Activated naive CD8-positive, alpha-beta T cell treated with anti-CD3 and anti-CD28 coated beads, Interleukin-2, amount 50 U/mL, for 16 hours (primary cell): ENCODE data around the gene CDH2.

ENCODE experiments used
- DNase-seq: peaks from one replicate; pipeline ENCODE4 v3.0.0-alpha.2; 2020; ENCODE audit warnings: low read depth, low spot score

Gene CDH2

DNA sequence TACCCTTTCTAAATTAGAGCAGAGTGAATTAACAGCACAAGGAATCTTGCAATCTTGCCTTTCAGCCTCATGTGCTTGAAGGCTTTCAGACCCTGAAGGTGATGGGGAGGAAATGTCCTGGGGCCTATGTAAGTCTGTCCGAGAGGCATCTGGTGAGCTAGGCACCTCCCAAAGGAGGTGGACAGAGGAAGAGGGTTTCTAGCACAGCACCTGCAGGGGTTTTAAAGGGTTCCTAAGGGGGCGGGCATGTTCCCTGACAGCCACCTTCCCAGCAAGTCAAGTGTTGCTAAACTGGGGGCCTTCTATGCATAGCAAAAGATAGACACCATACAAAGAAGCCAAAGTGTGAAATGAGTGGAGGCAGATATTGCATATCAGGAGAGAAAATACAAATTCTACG is 88.5 kb downstream of the CDH2 start:
- no peak for DNase-seq

DNA sequence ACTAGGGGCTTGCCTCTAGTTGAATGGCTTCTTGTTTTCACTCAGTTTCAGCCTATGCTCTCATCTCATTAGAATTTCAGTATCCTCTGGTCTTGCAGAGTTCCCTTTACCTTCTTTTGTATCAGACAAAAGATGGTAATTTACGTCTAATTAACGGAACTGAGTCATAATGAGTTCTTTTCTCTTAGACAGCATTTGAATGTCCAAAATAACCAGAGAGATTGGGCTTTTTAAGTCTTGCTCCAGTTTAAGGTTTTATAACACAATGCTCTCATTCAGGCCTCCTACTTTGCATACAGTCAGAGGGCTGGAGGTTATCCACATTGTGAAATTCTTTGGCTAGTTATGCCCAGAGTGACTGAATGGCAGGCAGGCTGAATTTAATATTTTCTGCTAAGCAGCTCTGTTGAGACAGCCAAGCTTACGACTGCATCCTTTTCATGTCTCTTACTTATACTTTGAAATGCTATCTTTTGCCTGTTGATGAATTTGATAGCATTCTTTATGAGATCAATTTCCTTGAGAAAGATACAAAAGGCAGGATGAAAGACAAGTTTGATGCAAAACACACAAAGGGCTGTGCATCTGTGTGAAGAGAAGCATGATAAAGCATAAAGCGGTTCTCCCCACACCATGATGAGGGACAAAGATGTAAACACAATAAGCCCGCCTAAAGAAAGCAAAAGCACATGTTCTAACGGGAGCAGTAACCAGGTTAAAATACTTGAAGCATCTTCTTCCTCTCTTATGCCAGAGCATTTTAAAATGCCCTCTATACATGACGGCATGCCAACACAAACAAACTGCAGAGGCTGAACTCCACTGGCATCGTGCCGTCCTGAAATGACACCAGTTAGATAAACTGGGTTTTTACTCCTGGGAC is 90.0 kb downstream of the CDH2 start:
- no peak for DNase-seq

DNA sequence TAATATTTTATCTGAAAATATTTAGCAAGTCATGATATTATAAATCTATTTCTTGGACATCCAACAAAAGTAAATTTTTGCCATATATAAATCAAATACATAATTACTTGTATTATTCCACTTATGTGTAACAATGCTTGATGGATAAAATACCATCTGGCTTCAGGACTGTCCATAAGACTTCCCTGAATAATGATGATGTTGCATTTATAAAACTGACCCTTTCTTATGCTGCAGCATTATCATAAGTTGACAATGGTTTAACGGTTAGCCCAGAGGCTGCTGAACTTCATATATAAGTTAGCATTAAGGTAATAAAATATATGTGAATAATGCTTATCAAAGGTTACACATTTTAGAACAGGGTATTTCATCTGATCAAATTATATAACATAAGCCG is 95.4 kb downstream of the CDH2 start:
- no peak for DNase-seq

DNA sequence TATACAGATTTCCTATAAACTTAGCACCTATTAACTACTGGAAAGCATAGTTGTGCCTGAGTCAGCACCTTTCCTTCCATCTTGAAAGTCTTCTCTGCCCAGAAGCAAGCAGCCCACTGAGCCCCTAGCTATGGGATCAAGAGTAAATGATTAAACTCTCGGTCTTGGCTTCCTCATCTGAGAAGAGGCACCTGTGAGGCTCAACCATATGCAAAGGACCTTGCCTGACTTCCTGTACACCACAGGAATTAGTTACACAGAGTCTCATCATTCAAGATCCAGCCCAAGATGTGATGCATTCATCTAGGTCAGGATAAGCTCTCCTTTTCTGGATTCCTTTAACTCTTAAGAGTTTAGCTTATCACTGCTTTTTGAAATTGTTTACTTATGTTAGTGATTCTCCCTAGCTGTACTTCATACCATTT is 96.0 kb downstream of the CDH2 start:
- DNase-seq: no peak

DNA sequence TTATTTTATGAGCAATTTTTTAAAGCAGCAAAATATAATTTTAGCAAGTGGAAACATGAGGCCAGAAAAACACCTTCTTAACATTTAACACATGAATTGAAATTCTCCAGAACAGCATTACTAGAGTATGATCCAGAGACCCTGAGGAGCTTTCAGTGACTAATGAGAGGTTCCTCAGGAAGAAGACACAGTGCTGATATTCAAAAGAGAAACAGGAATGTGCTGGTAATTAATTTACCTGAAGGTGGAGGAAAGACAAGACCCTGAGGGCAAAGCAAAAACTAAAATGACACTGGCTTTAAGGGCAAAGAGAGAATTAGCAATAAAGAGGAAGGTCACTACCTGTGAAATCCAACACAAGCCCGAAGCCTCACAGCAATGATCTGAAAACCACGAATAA is 97.0 kb downstream of the CDH2 start:
- no peak for DNase-seq

DNA sequence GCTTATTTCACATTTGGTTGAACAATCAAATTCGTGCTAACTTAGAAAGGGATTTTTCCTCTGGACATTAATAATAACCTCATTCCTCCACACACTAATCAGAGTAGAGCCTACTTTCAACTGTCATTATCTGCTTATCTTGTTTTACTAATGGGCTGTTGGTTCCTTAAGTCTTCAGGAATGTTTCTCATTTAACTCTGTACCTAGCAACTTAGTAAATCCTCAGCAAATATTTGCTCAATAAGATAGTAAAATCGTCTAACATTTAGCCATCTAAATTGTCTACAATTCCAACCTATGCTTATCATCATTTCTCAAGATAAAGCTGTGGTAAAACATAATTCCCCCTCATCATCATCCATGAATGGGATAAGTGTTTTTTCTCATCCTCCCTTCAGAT is 98.1 kb downstream of the CDH2 start:
- no peak for DNase-seq

DNA sequence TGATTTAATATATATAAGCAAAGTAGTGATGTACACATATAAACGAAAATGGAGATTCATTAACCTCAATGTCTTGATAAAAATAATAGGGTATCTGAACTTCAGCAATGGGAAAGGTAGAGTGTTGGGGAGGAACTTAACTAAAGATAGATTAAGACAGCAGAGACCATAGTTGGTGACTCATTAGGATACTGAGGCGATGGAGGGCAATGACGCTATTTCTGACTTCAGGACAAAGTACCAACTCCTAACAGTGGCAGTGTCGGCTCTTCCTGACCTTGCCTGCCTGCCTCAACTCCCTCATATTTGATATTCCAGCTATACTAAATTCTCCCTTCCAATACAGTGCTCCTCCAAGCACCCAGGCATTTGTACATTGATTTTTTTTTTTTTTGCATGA is 98.6 kb downstream of the CDH2 start:
- no peak for DNase-seq

DNA sequence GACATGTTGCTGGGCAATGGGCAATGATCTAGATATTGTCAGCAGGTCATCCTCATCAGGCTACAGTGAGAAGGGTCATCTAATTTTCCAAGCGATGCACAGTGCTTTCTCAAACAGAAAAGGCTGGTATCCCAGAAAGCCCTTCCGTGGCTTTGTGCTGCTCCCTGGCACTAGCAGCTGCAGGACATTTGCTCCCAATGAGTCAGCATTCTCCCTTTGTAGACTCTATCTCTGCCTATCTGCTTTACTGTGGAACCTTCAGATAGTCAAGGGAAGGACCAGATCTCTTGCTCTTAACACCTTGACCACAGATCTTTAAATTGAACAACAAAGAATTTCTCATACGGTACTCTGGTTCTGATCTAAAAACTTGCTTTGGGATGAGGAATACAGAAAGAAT is 101.4 kb downstream of the CDH2 start:
- no peak for DNase-seq

DNA sequence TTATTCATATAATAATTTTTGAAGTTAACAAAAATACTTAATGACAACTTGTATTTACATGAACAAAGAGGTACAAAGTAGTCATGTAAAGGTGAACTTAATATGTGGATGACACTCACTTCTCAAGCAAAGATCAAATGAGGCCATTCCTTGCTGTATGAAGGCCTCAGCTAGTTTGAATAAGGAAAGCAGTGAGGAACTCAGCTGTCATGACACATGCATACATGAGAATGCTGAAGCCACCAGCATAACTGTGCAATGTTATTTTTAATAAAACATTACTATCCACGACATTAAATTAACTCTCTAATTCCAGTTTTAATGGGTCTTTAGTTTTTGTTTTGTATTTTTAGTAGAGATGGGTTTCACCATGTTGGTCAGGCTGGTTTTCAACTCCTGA is 102.9 kb downstream of the CDH2 start:
- DNase-seq: no peak

DNA sequence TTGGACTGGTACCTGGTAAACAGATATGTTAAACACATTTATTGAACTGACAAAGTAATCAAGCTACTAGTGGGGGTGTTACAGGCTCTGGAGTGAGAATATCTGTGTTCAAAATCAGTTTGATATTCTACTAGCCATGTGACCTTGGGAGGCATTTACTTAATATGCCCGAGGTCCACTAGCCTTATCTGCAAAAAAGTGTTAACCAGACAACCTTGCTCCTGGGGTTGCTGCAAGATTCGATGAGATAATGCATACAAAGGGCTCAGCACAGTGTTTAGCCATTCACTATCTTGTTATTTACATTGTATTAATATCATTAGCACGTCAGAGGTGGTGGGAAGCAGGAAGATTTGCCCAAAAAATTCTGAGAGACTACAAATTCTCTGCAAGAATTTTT is 103.3 kb downstream of the CDH2 start:
- DNase-seq: no peak

DNA sequence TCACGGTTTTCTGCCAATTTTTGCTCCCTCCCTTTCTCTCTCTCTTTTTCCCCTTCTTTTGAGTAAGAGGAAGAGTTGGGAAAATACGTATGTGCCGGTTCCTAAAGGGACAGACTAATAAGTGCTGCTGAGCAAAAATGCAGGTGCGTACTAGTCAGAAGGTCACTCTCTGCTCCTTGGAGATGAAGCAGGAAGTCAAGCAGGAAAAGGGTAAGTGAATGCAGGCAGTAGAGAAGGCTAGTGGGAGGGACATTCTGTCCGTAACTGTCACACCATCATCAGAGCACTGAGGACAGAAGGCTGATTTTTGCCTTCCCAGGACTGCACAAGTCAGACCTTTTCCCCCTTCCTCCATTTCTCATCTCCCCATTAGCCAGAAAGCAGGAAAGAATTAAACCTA is 105.7 kb downstream of the CDH2 start:
- DNase-seq: no peak

DNA sequence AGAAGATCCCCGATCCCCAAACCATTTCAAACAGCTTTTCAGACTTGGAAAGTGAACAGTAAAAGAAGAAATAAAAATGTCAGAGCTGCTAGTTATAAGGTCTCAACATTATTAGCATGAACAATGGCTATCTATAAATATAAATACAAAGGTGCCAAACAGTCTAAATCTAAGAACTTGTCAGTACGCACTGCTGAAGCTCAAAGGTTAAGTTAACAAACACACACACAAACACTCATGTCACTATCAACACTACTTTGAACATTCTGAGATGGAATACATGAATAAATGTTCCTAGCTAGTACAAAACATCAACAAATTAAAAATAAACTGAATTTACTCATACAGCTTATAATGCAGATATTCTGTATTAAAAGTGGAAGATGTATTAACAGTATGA is 108.7 kb downstream of the CDH2 start:
- no peak for DNase-seq

DNA sequence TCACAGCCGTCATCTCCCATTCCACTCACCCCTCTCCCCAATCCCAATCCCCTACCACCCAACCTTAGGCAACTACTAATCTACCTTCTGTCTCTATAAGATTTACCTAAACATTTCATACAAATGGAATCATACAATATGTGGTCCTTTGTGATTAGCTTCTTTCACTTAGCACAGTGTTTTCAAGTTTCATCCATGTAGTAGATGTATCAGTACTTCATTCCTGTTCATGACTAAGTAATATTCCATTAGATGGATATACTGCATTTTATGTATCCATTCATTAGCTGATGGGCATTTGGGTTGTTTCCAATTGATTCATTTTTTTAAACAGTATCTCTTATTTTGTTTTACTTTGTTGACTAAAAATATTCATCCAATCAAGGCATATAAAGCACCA is 109.6 kb downstream of the CDH2 start:
- DNase-seq: no peak

DNA sequence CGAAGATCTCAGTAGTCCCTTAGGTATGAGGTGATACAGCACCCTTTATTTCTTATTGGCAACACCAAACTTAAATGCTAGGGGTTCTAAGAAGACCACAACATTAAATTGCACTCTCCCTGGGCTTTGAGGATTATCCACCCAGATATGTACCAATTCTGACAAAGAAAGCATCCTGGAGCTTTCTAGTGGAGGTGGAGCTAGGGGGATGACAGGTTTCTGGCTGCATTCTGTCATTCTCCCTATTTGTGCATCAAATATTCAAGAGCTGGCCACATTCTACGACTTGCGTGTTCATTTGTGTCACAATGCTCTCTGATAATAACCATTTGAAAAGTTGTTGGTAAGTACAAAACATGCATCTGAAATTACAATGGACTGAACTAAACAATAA is 111.1 kb downstream of the CDH2 start:
- no peak for DNase-seq

DNA sequence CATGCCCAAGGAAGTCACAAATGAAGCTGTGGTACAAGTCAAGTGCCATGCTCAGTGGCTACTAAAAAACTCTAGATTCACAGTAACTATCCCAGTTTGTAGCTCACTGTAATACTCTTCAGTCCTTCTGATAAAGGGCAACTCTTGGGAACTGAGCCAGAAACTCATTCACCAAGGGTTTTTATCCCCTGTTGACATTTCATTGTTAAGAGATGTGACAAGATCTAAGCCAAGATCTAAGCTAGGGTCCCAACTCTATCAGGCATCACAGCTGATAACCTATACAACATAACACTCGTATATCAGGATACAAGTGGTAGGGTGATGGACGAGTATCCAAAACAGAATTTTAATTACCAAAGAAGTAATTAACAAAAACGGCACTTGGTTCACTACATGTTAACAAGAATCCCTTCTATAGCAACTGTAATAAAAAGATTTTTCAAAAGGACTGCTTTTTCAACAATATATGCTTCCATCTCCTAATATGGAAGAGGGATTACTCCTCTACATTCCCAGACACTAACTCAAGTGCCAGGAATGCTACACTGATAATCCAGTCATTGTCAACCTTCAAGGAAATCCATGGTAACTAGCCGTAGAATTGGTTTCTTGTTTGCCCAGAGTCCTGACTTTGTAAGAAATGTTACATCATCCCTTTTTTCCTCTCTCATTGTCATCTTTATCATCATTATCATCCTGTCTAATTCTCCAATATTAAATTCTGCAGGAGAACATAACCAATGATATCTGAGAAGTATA is 111.7 kb downstream of the CDH2 start:
- no peak for DNase-seq

DNA sequence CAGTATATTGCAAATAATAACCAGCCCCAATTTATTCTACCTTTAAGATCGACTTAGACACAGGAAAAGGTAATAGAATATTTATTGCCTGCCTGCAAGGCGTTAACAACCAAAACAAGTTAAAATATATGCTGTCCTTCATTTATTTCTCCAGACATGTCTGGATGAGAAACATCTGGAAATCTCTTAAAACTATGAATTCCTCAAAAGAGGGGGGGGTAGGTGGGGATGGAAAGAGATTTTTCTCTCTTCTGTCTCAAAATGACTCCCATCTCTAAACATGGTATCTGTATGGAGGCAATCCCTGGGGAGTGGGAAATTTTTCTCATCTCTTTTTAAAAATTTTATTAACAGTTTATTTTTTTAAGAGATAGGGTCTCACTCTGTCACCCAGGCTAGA is 113.0 kb downstream of the CDH2 start:
- no peak for DNase-seq

DNA sequence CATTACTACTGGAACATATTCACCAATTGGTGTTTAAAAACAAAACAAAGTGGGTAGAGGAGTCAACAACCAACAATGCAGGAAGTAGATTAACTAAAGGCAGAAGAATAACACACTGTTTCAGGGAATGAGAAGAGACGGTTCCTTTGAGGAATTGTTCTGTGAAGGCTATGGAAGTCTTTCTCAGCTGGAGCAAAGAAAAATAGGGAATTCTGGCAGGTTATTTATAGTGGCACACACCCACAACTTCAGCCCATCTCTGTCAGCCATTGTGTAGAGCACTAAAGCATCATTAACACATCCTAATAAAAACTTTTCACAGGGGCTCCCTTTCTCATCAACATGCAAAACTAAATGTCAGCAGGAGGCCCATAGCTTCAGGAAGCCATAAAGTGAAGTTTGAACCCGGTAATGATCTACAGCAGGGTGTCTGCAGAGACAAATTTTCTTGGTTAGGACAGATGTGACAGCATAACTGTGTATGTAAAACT is 113.6 kb downstream of the CDH2 start:
- no peak for DNase-seq

DNA sequence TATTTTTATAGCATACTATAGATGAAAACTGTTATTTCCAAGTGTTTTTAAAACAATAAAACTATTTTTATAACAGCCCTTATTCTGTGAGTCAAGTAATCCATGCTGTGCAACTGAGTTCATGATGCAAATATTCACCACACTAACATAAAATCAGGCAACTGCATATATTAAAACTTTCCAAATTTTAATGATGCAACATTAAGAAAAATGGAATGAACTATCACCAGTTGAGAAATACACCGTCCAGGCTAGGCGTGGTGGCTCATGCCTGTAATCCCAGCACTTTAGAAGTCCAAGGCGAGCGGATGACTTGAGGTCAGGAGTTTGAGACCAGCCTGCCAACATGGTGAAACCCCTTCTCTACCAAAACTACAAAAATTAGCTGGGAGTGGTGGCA is 114.5 kb downstream of the CDH2 start:
- no peak for DNase-seq

DNA sequence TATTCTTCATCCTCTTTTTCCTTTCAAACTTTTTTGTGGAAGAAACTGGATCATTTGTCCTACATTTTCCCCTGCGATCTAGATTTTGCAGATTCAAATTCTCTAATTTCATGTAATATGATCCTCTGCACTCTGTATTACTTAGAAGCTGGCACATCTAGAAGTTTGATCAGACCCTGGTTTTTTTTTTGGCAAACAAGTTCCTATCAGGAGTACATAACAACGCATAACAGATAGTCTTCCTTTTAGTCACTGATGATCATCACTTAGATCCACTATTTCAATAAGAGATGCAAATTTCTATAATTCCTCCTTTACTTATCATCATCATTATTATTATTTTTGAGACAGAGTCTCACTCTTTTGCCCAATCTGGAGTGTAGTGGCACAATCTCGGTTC is 117.1 kb downstream of the CDH2 start:
- DNase-seq: no peak

DNA sequence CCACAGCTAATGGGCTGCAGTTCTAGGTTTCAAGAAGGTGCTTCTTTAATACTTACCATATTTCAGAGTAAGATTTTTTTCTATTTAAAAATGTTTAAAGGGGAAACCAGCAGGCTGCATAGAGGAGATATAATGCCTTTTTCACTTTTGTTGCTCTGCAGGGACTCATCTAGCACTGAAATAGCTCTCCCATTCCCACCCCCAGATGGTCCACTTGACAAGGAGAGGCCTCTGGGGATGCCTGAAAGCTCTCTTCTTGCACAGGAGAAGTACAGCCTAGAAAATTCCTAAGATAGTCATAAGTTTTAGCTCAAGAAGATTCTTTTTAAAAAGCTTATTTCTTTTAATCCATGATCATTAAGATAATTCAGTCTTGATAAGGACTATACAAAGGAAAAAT is 126.4 kb downstream of the CDH2 start:
- DNase-seq: no peak

DNA sequence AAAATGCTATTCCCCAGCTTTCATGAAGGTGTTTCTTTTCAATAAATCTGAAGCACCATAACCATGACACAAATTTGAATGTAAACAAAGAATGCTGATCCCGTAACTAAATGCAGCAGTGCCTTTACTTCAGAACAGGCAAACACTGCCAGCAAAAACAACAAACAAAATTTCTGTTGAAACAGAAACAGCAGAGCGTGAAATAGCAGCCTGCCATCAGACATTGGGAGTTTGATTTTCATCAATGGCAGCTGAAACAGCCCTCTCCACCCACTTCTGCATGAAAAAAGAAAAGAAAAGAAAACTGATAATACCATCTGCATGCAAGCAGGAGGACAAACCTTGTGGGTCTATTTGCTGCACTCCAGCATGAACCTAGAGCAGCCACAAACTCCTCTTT is 128.3 kb downstream of the CDH2 start:
- no peak for DNase-seq

DNA sequence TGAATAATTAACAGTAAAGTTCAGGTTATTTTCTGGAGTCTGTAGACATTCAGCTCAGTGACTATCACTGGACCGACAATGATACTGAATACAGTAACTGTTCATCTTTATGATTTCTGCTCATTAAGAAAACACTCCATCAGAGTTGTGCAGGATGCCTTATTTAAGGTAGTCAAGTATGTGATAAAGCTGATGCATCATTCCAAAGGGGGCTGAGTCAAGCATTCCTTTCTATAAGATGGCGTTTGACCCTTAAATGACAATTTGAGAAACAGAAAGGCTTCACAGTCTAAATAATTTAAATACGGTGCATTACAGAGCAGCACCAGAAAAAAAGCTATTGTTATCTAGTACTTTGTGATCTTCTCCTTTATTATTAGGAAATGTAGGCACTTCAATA is 131.1 kb downstream of the CDH2 start:
- no peak for DNase-seq

DNA sequence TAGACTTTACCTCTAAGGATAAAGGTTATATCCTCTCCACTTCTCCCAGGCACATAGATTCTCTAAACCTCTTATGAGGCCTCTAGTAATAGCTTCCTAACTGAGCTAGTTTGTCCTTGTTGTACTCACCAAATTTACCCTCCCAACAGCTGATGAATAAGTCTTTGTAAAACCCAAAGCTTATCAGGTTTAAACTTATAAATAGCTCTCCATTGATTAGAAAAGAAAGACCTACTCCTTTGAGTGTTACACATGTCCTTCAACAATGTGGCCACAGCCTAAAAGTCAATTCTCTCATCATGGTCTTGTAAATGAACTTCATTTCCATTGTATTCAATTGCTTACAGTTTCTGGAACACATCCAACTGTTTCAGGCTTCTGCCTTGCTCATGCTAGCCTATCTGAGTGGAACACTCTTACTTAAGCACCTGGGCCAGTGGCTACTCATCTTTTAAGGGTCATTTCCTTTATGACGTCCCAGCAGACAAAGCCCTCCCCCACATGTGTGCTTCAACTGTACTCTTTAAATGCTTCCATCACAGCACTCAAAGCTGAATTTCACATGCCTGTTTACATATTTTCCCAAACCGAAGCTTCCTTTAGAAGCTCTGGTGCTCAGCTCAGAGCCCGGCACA is 131.6 kb downstream of the CDH2 start:
- no peak for DNase-seq
